A549 (cell line): Measurements from ENCODE around the gene MED27. TPM values are rescaled to one million over a fixed set of nuclear protein-coding genes. Genes with fewer than 3 reads are reported as not detected.

Experiments used
- ATAC-seq, 2 experiments: fragments of 200-7000 bp in 1 of 2; fragments of >200 bp in 1 of 2; cut with Nextera tagmentation in 1 of 2; cut with Tn5 transposase in 1 of 2; 3 replicates each; pipeline versions ENCODE4 v1.8.0 to v1.9.1; 2018 to 2020; ENCODE audit warnings: mild to moderate bottlenecking in 1 of 2, moderate library complexity in 1 of 2
- CTCF ChIA-PET: fragments of 300-600 bp; sonication (Branson Sonifier 250); formaldehyde crosslinking; extraction: SDS; loops from one replicate; lab custom pipeline; 2021; ENCODE audit warnings: antibody characterized with exemption, inconsistent platforms; lab: Yijun Ruan, JAX
- POLR2A ChIA-PET: fragments of 350-600 bp; formaldehyde crosslinking; extraction: SDS; loops from one replicate; lab custom pipeline; 2021; ENCODE audit warnings: antibody characterized with exemption, inconsistent platforms; lab: Yijun Ruan, JAX
- DNase-seq, 2 experiments: peaks; one replicate each; pipeline versions ENCODE4 v3.0.0 to v3.0.0-alpha.2; 2011 to 2016; ENCODE audit warnings: low read depth in 1 of 2, low spot score in 1 of 2
- FAIRE-seq: peaks from 2 replicates; lab custom pipeline; 2011; peaks lifted over from hg19 to GRCh38; lab: Jason Lieb, UNC
- H3K27ac ChIP-seq, 2 experiments: fragments of >200 bp; sonication (Bioruptor Twin); formaldehyde crosslinking; 3 replicates each; pipeline ENCODE4 v1.5.1; 2016 to 2017
- H3K4me1 ChIP-seq: fragments of >200 bp; sonication (Bioruptor Twin); formaldehyde crosslinking; 3 replicates; pipeline ENCODE4 v1.6.1; 2016
- H3K4me2 ChIP-seq: fragments of >200 bp; sonication (Bioruptor Twin); formaldehyde crosslinking; 3 replicates; pipeline ENCODE4 v1.6.1; 2016
- H3K4me3 ChIP-seq: fragments of >200 bp; sonication (Bioruptor Twin); formaldehyde crosslinking; 3 replicates; pipeline ENCODE4 v1.5.1; 2016
- H3K9me3 ChIP-seq: fragments of >200 bp; sonication (Bioruptor Twin); formaldehyde crosslinking; 3 replicates; pipeline ENCODE4 v1.6.1; 2016
- BHLHE40 ChIP-seq: IDR thresholded peaks from 2 replicates; pipeline ENCODE4 v1.6.1; 2012; ENCODE audit warnings: low read depth, low read length, inconsistent platforms
- CBX8 ChIP-seq: fragments of 200-600 bp; sonication (generic); IDR thresholded peaks from 2 replicates; pipeline ENCODE4 v1.6.1; 2016
- EHMT2 ChIP-seq: fragments of 200-600 bp; sonication (generic); IDR thresholded peaks from 2 replicates; pipeline ENCODE4 v1.6.1; 2016; ENCODE audit warnings: antibody characterized with exemption, low read depth, mild to moderate bottlenecking, moderate library complexity
- EP300 ChIP-seq, 2 experiments: fragments of >200 bp; sonication (Bioruptor Twin); formaldehyde crosslinking; IDR thresholded peaks; 2 replicates in 1 of 2; 3 replicates in 1 of 2; pipeline ENCODE4 v1.6.1; 2016 to 2017
- FOSB ChIP-seq: fragments of 250-450 bp; sonication (Bioruptor Pico); IDR thresholded peaks from 2 replicates; pipeline ENCODE4 v1.5.0; 2020; ENCODE audit warnings: mild to moderate bottlenecking, moderate library complexity
- HDAC2 ChIP-seq: fragments of 200-600 bp; sonication (generic); IDR thresholded peaks from 2 replicates; pipeline ENCODE4 v1.6.1; 2016
- HOXA7 ChIP-seq: fragments of 250-450 bp; sonication (Bioruptor Pico); IDR thresholded peaks from 2 replicates; pipeline ENCODE4 v1.5.0; 2020; ENCODE audit warnings: mild to moderate bottlenecking, moderate library complexity
- HOXB13 ChIP-seq: fragments of 250-450 bp; sonication (Bioruptor Pico); IDR thresholded peaks from 2 replicates; pipeline ENCODE4 v1.5.0; 2020; ENCODE audit warnings: low read depth, mild to moderate bottlenecking, moderate library complexity
- KDM1A ChIP-seq: fragments of 200-600 bp; sonication (generic); IDR thresholded peaks from 2 replicates; pipeline ENCODE4 v1.6.1; 2016; ENCODE audit warnings: low read depth, mild to moderate bottlenecking
- MAFK ChIP-seq: fragments of 450-650 bp; IDR thresholded peaks from 2 replicates; pipeline ENCODE4 v1.6.1; 2014; ENCODE audit not compliant: partially characterized antibody
- MAZ ChIP-seq: fragments of 150-350 bp; IDR thresholded peaks from 2 replicates; pipeline ENCODE4 v1.6.1; 2014; ENCODE audit warnings: antibody characterized with exemption, low read depth, low read length, borderline replicate concordance
- RCOR1 ChIP-seq: fragments of 150-350 bp; IDR thresholded peaks from 2 replicates; pipeline ENCODE4 v1.6.1; 2014; ENCODE audit warnings: antibody characterized with exemption, low read length, low read depth
- TFCP2L1 ChIP-seq: fragments of 250-450 bp; sonication (Bioruptor Pico); IDR thresholded peaks from 2 replicates; pipeline ENCODE4 v1.5.0; 2021; ENCODE audit warnings: mild to moderate bottlenecking
- ZC3H11A ChIP-seq: fragments of 450-650 bp; IDR thresholded peaks from 2 replicates; pipeline ENCODE4 v1.6.1; 2014; ENCODE audit warnings: antibody characterized with exemption, mild to moderate bottlenecking
- ZFP36 ChIP-seq: fragments of 450-650 bp; IDR thresholded peaks from 2 replicates; pipeline ENCODE4 v1.6.1; 2014; ENCODE audit warnings: borderline replicate concordance; ENCODE audit not compliant: partially characterized antibody
- ZNF302 ChIP-seq: fragments of 250-450 bp; sonication (Bioruptor Pico); IDR thresholded peaks from 2 replicates; pipeline ENCODE4 v1.9.0; 2021; ENCODE audit warnings: inconsistent platforms, mild to moderate bottlenecking, moderate library complexity
- ZSCAN20 ChIP-seq: fragments of 250-450 bp; sonication (Bioruptor Pico); IDR thresholded peaks from 2 replicates; pipeline ENCODE4 v1.8.0; 2022; ENCODE audit warnings: mild to moderate bottlenecking, moderate library complexity
- WGBS: methylation state at CpG from one replicate; pipeline ENCODE4 v1.1.6; 2017; ENCODE audit errors: missing lambda C conversion rate; 5-methylcytosine and 5-hydroxymethylcytosine counted together
- polyA plus RNA-seq, 4 experiments: library from polyadenylated mRNA; depleted of rRNA in 3 of 4; stranded (reverse); fragments of >200 nt; fragmentation: RNase III in 1 of 4; extraction: RNeasy Plus Mini Kit Qiagen cat#74134 plus additional on column Dnase treatment in 1 of 4; gene quantifications; 2 replicates in 3 of 4; 3 replicates in 1 of 4; pipeline ENCODE4 v1.2.3, GENCODE V29; 2011 to 2017
- TF ChIP-seq, protein P1 (sequence below): IDR thresholded peaks from 2 replicates; pipeline ENCODE4 v1.6.1; 2012; ENCODE audit warnings: low read depth, borderline replicate concordance
- TF ChIP-seq, protein P2 (sequence below): fragments of >200 bp; sonication (Bioruptor Twin); formaldehyde crosslinking; IDR thresholded peaks from 2 replicates; pipeline ENCODE4 v1.6.1; 2016

MED27 gene
- polyA plus RNA-seq, 2 of the 4 experiments (the other 2 are of a cell fraction): 24.2 to 37.8 TPM

DNA sequence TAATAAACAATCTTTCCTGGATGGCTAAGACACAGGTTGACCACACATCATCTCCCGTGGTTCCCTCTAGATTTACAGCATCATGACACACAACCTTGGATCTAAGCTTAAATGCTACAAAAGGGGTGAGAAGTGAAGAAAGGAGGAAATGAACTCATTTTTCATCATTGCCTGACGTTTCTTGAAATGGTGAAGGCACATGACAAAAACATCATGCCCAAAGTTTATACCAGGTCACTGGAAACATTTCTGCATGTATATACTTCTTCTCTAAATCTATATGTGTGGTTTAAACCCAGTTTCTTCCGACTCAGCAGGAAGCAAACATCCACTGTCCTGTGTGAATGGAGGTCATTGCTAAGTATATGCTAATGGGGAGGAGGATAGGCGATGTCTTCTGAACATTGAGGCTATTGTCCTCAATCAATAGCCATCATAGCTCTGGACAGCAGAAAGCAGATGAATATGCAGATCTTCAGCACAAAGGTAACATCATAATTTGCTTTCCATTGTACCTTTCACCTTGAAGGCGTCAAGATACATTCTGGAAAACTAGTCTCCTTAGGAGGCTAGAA lies 137.4 kb downstream of the MED27 start:
- H3K4me2 ChIP-seq: no peak overlapping the region
- no peak for TF ChIP-seq FOSB (CRISPR knock-in tag)
- TF ChIP-seq EHMT2: no peak
- TF ChIP-seq, protein P1, sequence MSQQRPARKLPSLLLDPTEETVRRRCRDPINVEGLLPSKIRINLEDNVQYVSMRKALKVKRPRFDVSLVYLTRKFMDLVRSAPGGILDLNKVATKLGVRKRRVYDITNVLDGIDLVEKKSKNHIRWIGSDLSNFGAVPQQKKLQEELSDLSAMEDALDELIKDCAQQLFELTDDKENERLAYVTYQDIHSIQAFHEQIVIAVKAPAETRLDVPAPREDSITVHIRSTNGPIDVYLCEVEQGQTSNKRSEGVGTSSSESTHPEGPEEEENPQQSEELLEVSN: no peak
- no peak for TF ChIP-seq ZSCAN20 (CRISPR knock-in tag)
- 81% methylated on average over 5 of the region's 5 CpGs for WGBS
- H3K9me3 ChIP-seq: no peaks in the 10 kb centered on the region
- H3K4me3 ChIP-seq: no peak overlapping the region
- ChIA-PET POLR2A (no interaction called here), CTCF (interaction anchor here (1.1 to 2.6 kb wide), 2 partner anchors 12 to 294 kb away, joined by 3 to 11 read pairs; no protein-coding TSS in a partner anchor)
- H3K4me1 ChIP-seq: no peaks in the 10 kb centered on the region
- ATAC-seq: no peak
- no peak for DNase-seq
- no peak overlapping the region for H3K27ac ChIP-seq
- no peak for FAIRE-seq

DNA sequence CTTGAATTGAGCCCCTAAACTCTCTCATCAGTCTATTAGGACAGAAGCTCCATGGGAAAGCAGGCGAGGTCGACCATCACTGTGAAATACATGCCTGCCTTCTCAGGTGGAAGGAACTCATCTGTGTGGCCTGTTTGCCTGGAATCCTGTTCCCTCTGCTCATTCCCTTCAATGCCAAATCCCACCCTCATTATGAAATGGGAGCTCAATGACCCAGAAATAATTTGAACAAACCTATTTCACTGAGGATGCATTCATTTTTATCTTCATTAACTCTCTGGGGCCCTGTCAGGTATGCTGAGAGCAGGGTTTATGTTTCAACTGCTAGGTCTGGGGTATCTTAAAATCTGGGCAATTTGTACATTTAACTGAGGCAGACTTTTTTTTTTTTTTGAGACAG lies 142.2 kb downstream of the MED27 start:
- WGBS: 95% methylated on average over 2 of the region's 2 CpGs
- DNase-seq (no peak), ATAC-seq (no peak), FAIRE-seq (no peak)
- Histone ChIP-seq H3K4me2 (no peak overlapping the region), H3K4me1 (no peaks in the 10 kb centered on the region), H3K9me3 (no peaks in the 10 kb centered on the region), H3K4me3 (no peak overlapping the region), H3K27ac (no peak overlapping the region)
- TF ChIP-seq ZC3H11A: no peak
- TF ChIP-seq HOXB13: no peak
- TF ChIP-seq BHLHE40: no peak
- TF ChIP-seq HOXA7 (CRISPR knock-in tag): no peak
- TF ChIP-seq, protein P1: no peak
- no peak for TF ChIP-seq CBX8
- TF ChIP-seq ZNF302 (CRISPR knock-in tag): no peak
- no peak for TF ChIP-seq MAFK
- TF ChIP-seq ZSCAN20 (CRISPR knock-in tag): no peak
- no peak for TF ChIP-seq KDM1A
- TF ChIP-seq TFCP2L1 (CRISPR knock-in tag): no peak
- CTCF ChIA-PET: no interaction called here
- POLR2A ChIA-PET: no interaction called here

DNA sequence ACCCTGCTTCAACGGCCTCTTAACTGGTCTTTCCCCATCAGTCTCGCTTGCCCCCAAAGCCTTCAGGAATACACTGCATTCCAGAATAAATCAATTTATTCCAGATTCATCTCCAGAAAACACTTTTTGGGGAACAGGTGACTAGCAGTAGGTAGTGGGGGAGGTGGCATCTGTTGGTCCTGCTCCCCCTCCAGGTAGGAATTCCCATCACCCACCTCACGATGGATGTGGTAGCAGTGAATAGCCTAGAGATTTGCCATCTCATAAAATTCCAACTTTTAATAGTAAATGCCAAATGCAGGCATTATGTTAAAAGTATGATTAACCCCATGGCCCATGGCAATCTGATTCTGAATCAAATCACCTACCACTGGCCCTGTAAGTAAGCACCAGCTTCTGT lies 142.7 kb downstream of the MED27 start:
- no peak for ATAC-seq
- Histone ChIP-seq H3K27ac (no peak overlapping the region), H3K9me3 (no peaks in the 10 kb centered on the region), H3K4me2 (no peak overlapping the region)
- CTCF ChIA-PET: no interaction called here
- no peak for FAIRE-seq
- no peak for DNase-seq
- TF ChIP-seq MAZ (no peak), ZSCAN20 (CRISPR knock-in tag) (no peak), EP300 (IDR thresholded peaks at IDR 0.05) (no peak)
- TF ChIP-seq, protein P2, sequence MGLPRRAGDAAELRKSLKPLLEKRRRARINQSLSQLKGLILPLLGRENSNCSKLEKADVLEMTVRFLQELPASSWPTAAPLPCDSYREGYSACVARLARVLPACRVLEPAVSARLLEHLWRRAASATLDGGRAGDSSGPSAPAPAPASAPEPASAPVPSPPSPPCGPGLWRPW: no peak
- TF ChIP-seq, all 56 proteins: peak for 0
- POLR2A ChIA-PET: no interaction called here
- 84% methylated on average over 3 of the region's 3 CpGs for WGBS
- Histone ChIP-seq H3K4me3 (no peak overlapping the region), H3K4me1 (no peaks in the 10 kb centered on the region)

DNA sequence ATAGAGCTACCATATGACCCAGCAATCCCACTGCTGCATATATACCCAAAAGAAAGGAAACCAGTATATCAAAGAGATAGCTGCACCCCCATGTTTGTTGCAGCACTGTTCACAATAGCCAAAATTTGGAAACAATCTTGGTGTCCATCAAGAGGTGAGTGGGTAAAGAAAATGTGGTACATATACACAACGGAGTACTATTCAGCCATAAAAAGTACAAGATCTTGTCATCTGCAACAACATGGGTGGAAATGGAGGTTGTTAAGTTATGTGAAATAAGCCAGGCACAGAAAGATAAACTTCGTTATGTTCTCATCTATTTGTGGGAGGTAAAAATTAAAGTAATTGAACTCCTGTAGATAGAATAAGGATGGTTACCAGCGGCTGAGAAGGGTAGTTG lies 145.0 kb downstream of the MED27 start:
- FAIRE-seq: no peak
- POLR2A ChIA-PET: no interaction called here

More for the DNA sequence above, 145.0 kb downstream of the MED27 start:
- Histone ChIP-seq H3K9me3 (no peaks in the 10 kb centered on the region), H3K4me3 (no peak overlapping the region)
- ATAC-seq: no peak
- WGBS: 83% methylated on average over 3 of the region's 3 CpGs
- CTCF ChIA-PET: interaction anchor here (0.6 kb wide), 1 partner anchor 119 kb away, joined by 7 read pairs; no protein-coding TSS in a partner anchor
- no peak for TF ChIP-seq ZFP36
- TF ChIP-seq KDM1A: no peak
- TF ChIP-seq HDAC2: no peak
- TF ChIP-seq RCOR1: no peak
- TF ChIP-seq, all 56 proteins: peak for 0
- Histone ChIP-seq H3K4me2 (no peak overlapping the region), H3K4me1 (no peaks in the 10 kb centered on the region), H3K27ac (no peak overlapping the region)
- DNase-seq: no peak
